Upper lobe of right lung (tissue), 1 donor: ENCODE data around the gene MAN1C1. TPM values are rescaled to one million over a fixed set of nuclear protein-coding genes. Genes with fewer than 3 reads are reported as not detected.

Experiments
- ATAC-seq: fragments of 200-7000 bp; cut with Tn5 transposase; one replicate; pipeline ENCODE4 v1.9.1; 2020; ENCODE audit warnings: mild to moderate bottlenecking, moderate library complexity
- DNase-seq: peaks from one replicate; pipeline ENCODE4 v3.0.0-alpha.2; 2020
- H3K27ac ChIP-seq: fragments of 200-600 bp; one replicate; pipeline ENCODE4 v1.8.0; 2022
- H3K27me3 ChIP-seq: fragments of 200-600 bp; one replicate; pipeline ENCODE4 v1.8.0; 2022; ENCODE audit warnings: mild to moderate bottlenecking
- H3K36me3 ChIP-seq: fragments of 200-600 bp; one replicate; pipeline ENCODE4 v1.8.0; 2022
- H3K4me1 ChIP-seq: fragments of 200-600 bp; one replicate; pipeline ENCODE4 v1.8.0; 2022
- H3K4me3 ChIP-seq: fragments of 200-600 bp; one replicate; pipeline ENCODE4 v1.8.0; 2022; ENCODE audit warnings: mild to moderate bottlenecking
- H3K9me3 ChIP-seq: fragments of 200-600 bp; one replicate; pipeline ENCODE4 v1.8.0; 2022
- intact Hi-C: fragments of 100-400 bp; cut with DNase I; formaldehyde crosslinking; loops from one replicate; pipeline ENCODE4 v1.11.0; 2022
- total RNA-seq: library from RNA; stranded (reverse); fragmentation: NEBNext Ultra II Directional; extraction: Animal tissue kit (Norgen Biotek cat#: 25700); gene quantifications from one replicate; pipeline ENCODE4 v1.2.1, GENCODE V29; 2021
- TF ChIP-seq, protein P1 (sequence below): fragments of 200-600 bp; IDR thresholded peaks from one replicate; pipeline ENCODE4 v1.8.0; 2022; ENCODE audit warnings: antibody characterized with exemption
- donor health status: DM: no; HTN: yes; CAD: no; lungs with severe emphysema.

MAN1C1 gene
- total RNA-seq, 1 donor from 2014 or later: 19.7 TPM

GRCh38 chr1:25825605-25826004 is 209.0 kb downstream of the MAN1C1 start:
- intact Hi-C loops: no loop called here
- TF ChIP-seq, protein P1, sequence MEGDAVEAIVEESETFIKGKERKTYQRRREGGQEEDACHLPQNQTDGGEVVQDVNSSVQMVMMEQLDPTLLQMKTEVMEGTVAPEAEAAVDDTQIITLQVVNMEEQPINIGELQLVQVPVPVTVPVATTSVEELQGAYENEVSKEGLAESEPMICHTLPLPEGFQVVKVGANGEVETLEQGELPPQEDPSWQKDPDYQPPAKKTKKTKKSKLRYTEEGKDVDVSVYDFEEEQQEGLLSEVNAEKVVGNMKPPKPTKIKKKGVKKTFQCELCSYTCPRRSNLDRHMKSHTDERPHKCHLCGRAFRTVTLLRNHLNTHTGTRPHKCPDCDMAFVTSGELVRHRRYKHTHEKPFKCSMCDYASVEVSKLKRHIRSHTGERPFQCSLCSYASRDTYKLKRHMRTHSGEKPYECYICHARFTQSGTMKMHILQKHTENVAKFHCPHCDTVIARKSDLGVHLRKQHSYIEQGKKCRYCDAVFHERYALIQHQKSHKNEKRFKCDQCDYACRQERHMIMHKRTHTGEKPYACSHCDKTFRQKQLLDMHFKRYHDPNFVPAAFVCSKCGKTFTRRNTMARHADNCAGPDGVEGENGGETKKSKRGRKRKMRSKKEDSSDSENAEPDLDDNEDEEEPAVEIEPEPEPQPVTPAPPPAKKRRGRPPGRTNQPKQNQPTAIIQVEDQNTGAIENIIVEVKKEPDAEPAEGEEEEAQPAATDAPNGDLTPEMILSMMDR: no peak
- Histone ChIP-seq H3K27me3 (no peaks in the 10 kb centered on the region), H3K27ac (no peak overlapping the region), H3K4me1 (peaks cover 14% of the 10 kb centered on the region), H3K4me3 (no peak overlapping the region), H3K9me3 (no peaks in the 10 kb centered on the region), H3K36me3 (peaks cover 50% of the 10 kb centered on the region)
- ATAC-seq (no peak), DNase-seq (no peak)

- H3K36me3 ChIP-seq: peaks cover 60% of the 10 kb centered on the region
- TF ChIP-seq, protein P1: no peak
- H3K4me1 ChIP-seq: peaks cover 5% of the 10 kb centered on the region
- DNase-seq: no peak
- H3K4me3 ChIP-seq: no peak overlapping the region
- intact Hi-C loops: no loop called here
- ATAC-seq: no peak
- no peaks in the 10 kb centered on the region for H3K27me3 ChIP-seq
- H3K9me3 ChIP-seq: no peaks in the 10 kb centered on the region
- H3K27ac ChIP-seq: no peak overlapping the region
Observed at GRCh38 chr1:25826571-25826970, 210.0 kb downstream of the MAN1C1 start.

DNA sequence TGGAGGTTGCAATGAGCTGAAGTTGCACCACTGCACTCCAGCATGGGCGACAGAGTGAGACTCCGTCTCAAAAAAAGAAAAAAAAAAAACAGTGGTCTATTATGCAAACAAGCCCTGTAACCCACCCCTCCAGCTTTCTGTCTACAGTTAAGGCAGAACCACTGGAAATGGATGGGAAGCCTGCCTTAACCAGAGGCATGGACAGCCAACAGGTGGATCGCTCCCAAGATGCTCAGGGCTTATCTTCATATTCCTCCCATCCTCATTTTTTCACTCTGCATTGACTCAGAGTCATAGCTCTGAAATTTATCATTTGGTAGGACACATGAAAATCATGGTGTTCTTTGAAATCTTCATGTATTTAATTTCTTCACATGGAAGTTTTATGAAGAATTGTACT is 211.9 kb downstream of the MAN1C1 start:
- H3K9me3 ChIP-seq: no peaks in the 10 kb centered on the region
- no peaks in the 10 kb centered on the region for H3K4me1 ChIP-seq
- no peaks in the 10 kb centered on the region for H3K27me3 ChIP-seq
- no peak overlapping the region for H3K27ac ChIP-seq
- H3K36me3 ChIP-seq: peaks cover 79% of the 10 kb centered on the region
- H3K4me3 ChIP-seq: no peak overlapping the region
- ATAC-seq (no peak), DNase-seq (no peak)
- intact Hi-C loops: no loop called here
- TF ChIP-seq, protein P1: no peak

- no peak overlapping the region for H3K27ac ChIP-seq
- DNase-seq (no peak), ATAC-seq (no peak)
- no peaks in the 10 kb centered on the region for H3K27me3 ChIP-seq
- no peaks in the 10 kb centered on the region for H3K4me1 ChIP-seq
- intact Hi-C loops: no loop called here
- TF ChIP-seq, protein P1: no peak
- no peaks in the 10 kb centered on the region for H3K9me3 ChIP-seq
- H3K4me3 ChIP-seq: no peak overlapping the region
- H3K36me3 ChIP-seq: peaks cover 85% of the 10 kb centered on the region
Observed at GRCh38 chr1:25829046-25829445, 212.5 kb downstream of the MAN1C1 start.

GRCh38 chr1:25831569-25832196 is 215.1 kb downstream of the MAN1C1 start:
- Histone ChIP-seq H3K27me3 (no peaks in the 10 kb centered on the region), H3K36me3 (peaks cover 76% of the 10 kb centered on the region), H3K9me3 (no peaks in the 10 kb centered on the region), H3K4me3 (no peak overlapping the region), H3K27ac (no peak overlapping the region), H3K4me1 (no peaks in the 10 kb centered on the region)
- no peak for ATAC-seq
- intact Hi-C loops: no loop called here
- TF ChIP-seq, protein P1: no peak
- DNase-seq: no peak
